Endothelial cell (in vitro differentiated cells): ENCODE measurements around the gene DNAJC1. TPM values are rescaled to one million over a fixed set of nuclear protein-coding genes. Genes with fewer than 3 reads are reported as not detected.
A peak's percentile ranks its signal among the peaks of the same experiment; 100 is the strongest.
"Not testable (repeated sequence)": the region's sequence is repeated elsewhere in the genome, so short reads cannot be mapped to it uniquely, and the experiment has no call there.

Experiments
- DNase-seq: peaks from one replicate; pipeline ENCODE4 v3.0.0; 2021; ENCODE audit warnings: low spot score
- H3K27ac Mint-ChIP-seq: one replicate; pipeline ENCODE4 v1.8.0; 2021; ENCODE audit warnings: mixed read lengths, inconsistent platforms; ENCODE audit not compliant: unreplicated experiment
- H3K27me3 Mint-ChIP-seq: one replicate; pipeline ENCODE4 v1.8.0; 2021; ENCODE audit warnings: mild to moderate bottlenecking, moderate library complexity, mixed read lengths, inconsistent platforms; ENCODE audit not compliant: unreplicated experiment
- H3K36me3 Mint-ChIP-seq: one replicate; pipeline ENCODE4 v1.8.0; 2021; ENCODE audit warnings: mild to moderate bottlenecking, low read depth, mixed read lengths, inconsistent platforms; ENCODE audit not compliant: unreplicated experiment
- H3K4me1 Mint-ChIP-seq: one replicate; pipeline ENCODE4 v1.8.0; 2021; ENCODE audit warnings: mild to moderate bottlenecking, mixed read lengths, inconsistent platforms; ENCODE audit not compliant: unreplicated experiment
- H3K4me3 Mint-ChIP-seq: one replicate; pipeline ENCODE4 v1.8.0; 2021; ENCODE audit warnings: mild to moderate bottlenecking, mixed read lengths, inconsistent platforms; ENCODE audit not compliant: unreplicated experiment
- H3K9me3 Mint-ChIP-seq: one replicate; pipeline ENCODE4 v1.8.0; 2021; ENCODE audit warnings: mixed read lengths, inconsistent platforms; ENCODE audit not compliant: unreplicated experiment
- CTCF ChIP-seq: fragments of 200-600 bp; sonication (generic); IDR thresholded peaks from one replicate; pipeline ENCODE4 v1.5.0; 2021; ENCODE audit warnings: antibody characterized with exemption; ENCODE audit not compliant: unreplicated experiment
- total RNA-seq: library from RNA; stranded (reverse); fragmentation: NEBNext Ultra II Directional; extraction: Animal tissue kit (Norgen Biotek cat#: 25700); gene quantifications from one replicate; pipeline ENCODE4 v1.2.1, GENCODE V29; 2021; ENCODE audit not compliant: unreplicated experiment

The DNAJC1 gene
- total RNA-seq, 1 donor from 2014 or later = 32.0 TPM

- no peak for DNase-seq
- H3K27me3 Mint-ChIP-seq = peaks cover 9% of the 10 kb centered on the region
- H3K4me1 Mint-ChIP-seq = peaks cover 5% of the 10 kb centered on the region
- H3K36me3 Mint-ChIP-seq = no peaks in the 10 kb centered on the region
- no peak overlapping the region for H3K27ac Mint-ChIP-seq
- TF ChIP-seq CTCF = no peak
- no peaks in the 10 kb centered on the region for H3K9me3 Mint-ChIP-seq
- H3K4me3 Mint-ChIP-seq = no peak overlapping the region
Measured at GRCh38 chr10:22022257-22023032, 18.9 kb upstream of the DNAJC1 start.

- DNase-seq, H3K27ac Mint-ChIP-seq, H3K9me3 Mint-ChIP-seq, H3K36me3 Mint-ChIP-seq, H3K27me3 Mint-ChIP-seq, H3K4me3 Mint-ChIP-seq: not testable (repeated sequence)
- H3K4me1 Mint-ChIP-seq = peaks cover 18% of the 10 kb centered on the region
Measured at GRCh38 chr10:22021144-22021543, 17.6 kb upstream of the DNAJC1 start.

GRCh38 chr10:22017283-22018020 is 13.9 kb upstream of the DNAJC1 start:
- no peaks in the 10 kb centered on the region for H3K36me3 Mint-ChIP-seq
- H3K9me3 Mint-ChIP-seq = no peaks in the 10 kb centered on the region
- no peak for TF ChIP-seq CTCF
- peaks cover 29% of the 10 kb centered on the region for H3K4me1 Mint-ChIP-seq
- H3K27me3 Mint-ChIP-seq = peaks cover 7% of the 10 kb centered on the region
- no peak overlapping the region for H3K4me3 Mint-ChIP-seq
- no peak for DNase-seq
- H3K27ac Mint-ChIP-seq = peak overlapping the region; percentile 74

GRCh38 chr10:22016046-22016705 is 12.6 kb upstream of the DNAJC1 start:
- no peak overlapping the region for H3K4me3 Mint-ChIP-seq
- peaks cover 2% of the 10 kb centered on the region for H3K27me3 Mint-ChIP-seq
- H3K4me1 Mint-ChIP-seq = peaks cover 29% of the 10 kb centered on the region
- DNase-seq = no peak
- H3K36me3 Mint-ChIP-seq = no peaks in the 10 kb centered on the region
- H3K9me3 Mint-ChIP-seq = no peaks in the 10 kb centered on the region
- H3K27ac Mint-ChIP-seq = no peak overlapping the region
- TF ChIP-seq CTCF = no peak

- no peak for DNase-seq
- peak; percentile 98 for TF ChIP-seq CTCF
- no peak overlapping the region for H3K4me3 Mint-ChIP-seq
- no peak overlapping the region for H3K27ac Mint-ChIP-seq
- no peaks in the 10 kb centered on the region for H3K27me3 Mint-ChIP-seq
- peaks cover 10% of the 10 kb centered on the region for H3K4me1 Mint-ChIP-seq
- no peaks in the 10 kb centered on the region for H3K9me3 Mint-ChIP-seq
- H3K36me3 Mint-ChIP-seq = no peaks in the 10 kb centered on the region
Measured at GRCh38 chr10:22010973-22011408, 7.5 kb upstream of the DNAJC1 start.
